IPS-20b (cell line): ENCODE results near the gene TOR1B.
"Not testable (repeated sequence)": the region's sequence is repeated elsewhere in the genome, so short reads cannot be mapped to it uniquely, and the experiment has no call there.

Experiments
- H3K27ac ChIP-seq: one replicate; pipeline ENCODE4 v1.5.1; 2013; ENCODE audit warnings: low read length
- H3K27me3 ChIP-seq: 2 replicates; pipeline ENCODE4 v1.6.1; 2013; ENCODE audit warnings: mild to moderate bottlenecking, low read length, inconsistent platforms; ENCODE audit not compliant: insufficient read depth
- H3K36me3 ChIP-seq: 2 replicates; pipeline ENCODE4 v1.6.1; 2013; ENCODE audit warnings: low read depth, mild to moderate bottlenecking, inconsistent platforms, low read length, moderate library complexity; ENCODE audit not compliant: insufficient read depth
- H3K4me1 ChIP-seq: 2 replicates; pipeline ENCODE4 v1.6.1; 2013; ENCODE audit warnings: mild to moderate bottlenecking, control low read depth, inconsistent platforms, low read length, moderate library complexity; ENCODE audit not compliant: insufficient read depth
- H3K4me3 ChIP-seq: 2 replicates; pipeline ENCODE4 v1.5.1; 2013; ENCODE audit warnings: mild to moderate bottlenecking, low read length, inconsistent platforms
- H3K9ac ChIP-seq: 2 replicates; pipeline ENCODE4 v1.6.1; 2013; ENCODE audit warnings: low read depth, mild to moderate bottlenecking, inconsistent platforms, low read length, moderate library complexity
- H3K9me3 ChIP-seq: 2 replicates; pipeline ENCODE4 v1.6.1; 2013; ENCODE audit warnings: mild to moderate bottlenecking, low read depth, low read length, inconsistent platforms; ENCODE audit not compliant: insufficient read depth

TOR1B gene

GRCh38 chr9:129802833-129803675 is at the start of gene TOR1B:
TSS of gene TOR1B (plus strand) at chr9:129803184. CDS start at chr9:129803213, 29 bp downstream.
- H3K4me3 ChIP-seq = peak within 1 kb of the TSS; percentile 80
- no peaks in the 10 kb centered on the region for H3K9me3 ChIP-seq
- H3K9ac ChIP-seq = peak within 1 kb of the TSS; percentile 63; the same call in 1 of the 2 replicates
- no peak within 1 kb of the TSS for H3K27ac ChIP-seq
- no peaks in the 10 kb centered on the region for H3K27me3 ChIP-seq
- H3K36me3 ChIP-seq = peaks cover 16% of the 10 kb centered on the region
- peaks cover 4% of the 10 kb centered on the region; the same call in 1 of the 2 replicates for H3K4me1 ChIP-seq

- H3K4me1 ChIP-seq = no peaks in the 10 kb centered on the region
- no peak overlapping the region for H3K27ac ChIP-seq
- no peak overlapping the region for H3K9ac ChIP-seq
- no peak overlapping the region for H3K4me3 ChIP-seq
- peaks cover 10% of the 10 kb centered on the region for H3K27me3 ChIP-seq
- no peaks in the 10 kb centered on the region for H3K36me3 ChIP-seq
- no peaks in the 10 kb centered on the region for H3K9me3 ChIP-seq
Observed at GRCh38 chr9:129755151-129755550, 47.8 kb upstream of the TOR1B start.

GRCh38 chr9:129756191-129756590 is 46.8 kb upstream of the TOR1B start:
- no peak overlapping the region for H3K9ac ChIP-seq
- no peaks in the 10 kb centered on the region for H3K4me1 ChIP-seq
- H3K4me3 ChIP-seq = no peak overlapping the region
- no peaks in the 10 kb centered on the region for H3K9me3 ChIP-seq
- H3K27ac ChIP-seq = no peak overlapping the region
- H3K27me3 ChIP-seq = peaks cover 10% of the 10 kb centered on the region
- no peaks in the 10 kb centered on the region for H3K36me3 ChIP-seq

GRCh38 chr9:129757045-129757444 is 45.9 kb upstream of the TOR1B start:
- H3K9me3 ChIP-seq = no peaks in the 10 kb centered on the region
- H3K27me3 ChIP-seq = peaks cover 7% of the 10 kb centered on the region; the same call in 1 of the 2 replicates
- H3K36me3 ChIP-seq = no peaks in the 10 kb centered on the region
- H3K9ac ChIP-seq = no peak overlapping the region
- H3K4me1 ChIP-seq = no peaks in the 10 kb centered on the region
- H3K4me3 ChIP-seq = no peak overlapping the region
- no peak overlapping the region for H3K27ac ChIP-seq

GRCh38 chr9:129759319-129759718 is 43.7 kb upstream of the TOR1B start:
- Histone ChIP-seq H3K9ac (no peak overlapping the region), H3K4me1 (no peaks in the 10 kb centered on the region), H3K27me3 (no peaks in the 10 kb centered on the region), H3K36me3 (no peaks in the 10 kb centered on the region), H3K4me3 (no peak overlapping the region), H3K27ac (no peak overlapping the region), H3K9me3 (no peaks in the 10 kb centered on the region)

GRCh38 chr9:129759804-129760502 is 43.0 kb upstream of the TOR1B start:
- no peak overlapping the region for H3K9ac ChIP-seq
- no peaks in the 10 kb centered on the region for H3K36me3 ChIP-seq
- H3K27me3 ChIP-seq = no peaks in the 10 kb centered on the region
- H3K4me1 ChIP-seq = no peaks in the 10 kb centered on the region
- no peak overlapping the region for H3K4me3 ChIP-seq
- no peak overlapping the region for H3K27ac ChIP-seq
- no peaks in the 10 kb centered on the region for H3K9me3 ChIP-seq

GRCh38 chr9:129760784-129761183 is 42.2 kb upstream of the TOR1B start:
- H3K36me3 ChIP-seq, H3K4me3 ChIP-seq, H3K27me3 ChIP-seq, H3K9ac ChIP-seq, H3K27ac ChIP-seq, H3K4me1 ChIP-seq, H3K9me3 ChIP-seq: not testable (repeated sequence)

GRCh38 chr9:129761293-129761900 is 41.6 kb upstream of the TOR1B start:
- Histone ChIP-seq H3K27me3 (no peaks in the 10 kb centered on the region), H3K27ac (no peak overlapping the region), H3K4me1 (no peaks in the 10 kb centered on the region), H3K36me3 (no peaks in the 10 kb centered on the region), H3K4me3 (no peak overlapping the region), H3K9me3 (no peaks in the 10 kb centered on the region), H3K9ac (no peak overlapping the region)

- Histone ChIP-seq H3K9me3 (no peaks in the 10 kb centered on the region), H3K27me3 (no peaks in the 10 kb centered on the region), H3K4me3 (no peak overlapping the region), H3K36me3 (no peaks in the 10 kb centered on the region), H3K27ac (no peak overlapping the region), H3K4me1 (no peaks in the 10 kb centered on the region), H3K9ac (no peak overlapping the region)
Observed at GRCh38 chr9:129761901-129762369, 41.0 kb upstream of the TOR1B start.

- H3K36me3 ChIP-seq, H3K27ac ChIP-seq, H3K4me3 ChIP-seq, H3K27me3 ChIP-seq, H3K9ac ChIP-seq, H3K9me3 ChIP-seq, H3K4me1 ChIP-seq: not testable (repeated sequence)
Observed at GRCh38 chr9:129762370-129762984, 40.5 kb upstream of the TOR1B start.
